ENCODE data around the gene KRT80. TPM values are rescaled to one million over a fixed set of nuclear protein-coding genes. Genes with fewer than 3 reads are reported as not detected.

KRT80 gene
- total and polyA plus RNA-seq, 2 experiments from 2014 or later = not detected

GRCh38 chr12:52126605-52127578 lies 64.9 kb downstream of the KRT80 start:
- Histone ChIP-seq H3K4me3 (no peak overlapping the region), H3K27ac (no peak overlapping the region), H3K4me1 (ENCODE audit: low read depth) (no peaks in the 10 kb centered on the region), H3K27me3 (no peaks in the 10 kb centered on the region), H3K9me3 (ENCODE audit: low read depth) (no peaks in the 10 kb centered on the region), H3K36me3 (no peaks in the 10 kb centered on the region)
- peak in 1 of 2 donors; percentile 72 for DNase-seq (ENCODE audit: low read depth in 1 of 2, low spot score in 1 of 2)
- peak; percentile 5 for TF ChIP-seq CTCF (IDR thresholded peaks at IDR 0.05; ENCODE audit: low read depth, low read length)

GRCh38 chr12:52126050-52126604 lies 65.7 kb downstream of the KRT80 start:
- Histone ChIP-seq H3K27ac (no peak overlapping the region), H3K27me3 (no peaks in the 10 kb centered on the region), H3K4me3 (no peak overlapping the region), H3K9me3 (ENCODE audit: low read depth) (no peaks in the 10 kb centered on the region), H3K4me1 (ENCODE audit: low read depth) (no peaks in the 10 kb centered on the region), H3K36me3 (no peaks in the 10 kb centered on the region)
- no peak for DNase-seq (ENCODE audit: low read depth in 1 of 2, low spot score in 1 of 2)
- TF ChIP-seq CTCF (IDR thresholded peaks at IDR 0.05; ENCODE audit: low read depth, low read length) = no peak

- H3K4me1 ChIP-seq (ENCODE audit: low read depth) = no peaks in the 10 kb centered on the region
- no peak for TF ChIP-seq CTCF (IDR thresholded peaks at IDR 0.05; ENCODE audit: low read depth, low read length)
- H3K27me3 ChIP-seq = no peaks in the 10 kb centered on the region
- no peaks in the 10 kb centered on the region for H3K9me3 ChIP-seq (ENCODE audit: low read depth)
- H3K36me3 ChIP-seq = no peaks in the 10 kb centered on the region
- H3K27ac ChIP-seq = no peak overlapping the region
- no peak overlapping the region for H3K4me3 ChIP-seq
- DNase-seq (ENCODE audit: low read depth in 1 of 2, low spot score in 1 of 2) = no peak
These were observed 66.3 kb downstream of the KRT80 start for GRCh38 chr12:52125476-52125900.

GRCh38 chr12:52123487-52124186 lies 68.2 kb downstream of the KRT80 start:
- no peak for DNase-seq (ENCODE audit: low read depth in 1 of 2, low spot score in 1 of 2)
- no peak overlapping the region for H3K27ac ChIP-seq
- no peak for TF ChIP-seq CTCF (IDR thresholded peaks at IDR 0.05; ENCODE audit: low read depth, low read length)
- H3K36me3 ChIP-seq = no peaks in the 10 kb centered on the region
- no peak overlapping the region for H3K4me3 ChIP-seq
- H3K9me3 ChIP-seq (ENCODE audit: low read depth) = no peaks in the 10 kb centered on the region
- no peaks in the 10 kb centered on the region for H3K27me3 ChIP-seq
- H3K4me1 ChIP-seq (ENCODE audit: low read depth) = no peaks in the 10 kb centered on the region

GRCh38 chr12:52122904-52123303 lies 68.9 kb downstream of the KRT80 start:
- Histone ChIP-seq H3K27me3 (no peaks in the 10 kb centered on the region), H3K27ac (no peak overlapping the region), H3K4me1 (ENCODE audit: low read depth) (no peaks in the 10 kb centered on the region), H3K9me3 (ENCODE audit: low read depth) (no peaks in the 10 kb centered on the region), H3K4me3 (no peak overlapping the region), H3K36me3 (no peaks in the 10 kb centered on the region)
- DNase-seq (ENCODE audit: low read depth in 1 of 2, low spot score in 1 of 2) = no peak
- TF ChIP-seq CTCF (IDR thresholded peaks at IDR 0.05; ENCODE audit: low read depth, low read length) = no peak

Data from cardiac muscle cell (in vitro differentiated cells and primary cell).